DLD1 (cell line): Measurements from ENCODE around the gene CAMTA1.

Experiments used
- in situ Hi-C: cut with HindIII; loops from 2 replicates; pipeline ENCODE4 v1.10.0; 2017; ENCODE audit warnings: low sequenced_read_pairs

CAMTA1 gene

DNA sequence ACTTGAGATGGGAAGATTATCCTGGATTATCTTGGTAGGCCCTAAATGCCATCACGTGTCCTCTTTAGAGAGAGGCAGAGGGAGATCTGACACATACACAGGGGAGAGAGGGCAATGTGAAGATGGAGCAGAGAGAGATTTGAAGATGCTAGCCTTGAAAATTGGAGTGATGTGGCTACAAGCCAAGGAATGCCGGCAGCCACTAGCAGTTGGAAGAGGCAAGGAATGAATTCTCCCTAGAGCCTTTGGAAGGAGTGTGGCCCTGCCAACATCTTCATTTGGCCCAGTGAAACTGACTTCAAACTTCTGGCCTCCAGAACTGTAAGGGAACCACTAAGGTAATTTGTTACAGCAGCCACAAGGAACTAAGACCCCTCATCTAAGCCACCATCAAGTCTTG is 8.9 kb upstream of the CAMTA1 start:
- in situ Hi-C loops = no loop called here

DNA sequence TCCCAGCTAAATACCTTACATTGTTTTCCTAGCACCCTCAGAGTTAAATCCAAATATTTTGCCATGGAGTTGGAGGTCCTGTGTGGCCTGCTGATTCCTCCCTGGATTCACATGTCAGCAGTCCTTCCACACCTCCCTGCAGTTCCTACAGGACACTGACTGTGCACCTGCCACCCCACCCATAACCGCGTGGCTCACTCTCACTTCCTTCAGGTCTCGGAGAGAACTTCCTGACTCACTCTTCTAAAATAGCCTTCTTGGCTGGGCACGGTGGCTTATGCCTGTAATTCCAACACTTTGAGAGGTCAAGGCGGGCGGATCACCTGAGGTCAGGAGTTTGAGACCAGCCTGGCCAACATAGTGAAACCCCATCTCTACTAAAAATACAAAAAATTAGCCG is 8.4 kb upstream of the CAMTA1 start:
- in situ Hi-C loops = no loop called here

DNA sequence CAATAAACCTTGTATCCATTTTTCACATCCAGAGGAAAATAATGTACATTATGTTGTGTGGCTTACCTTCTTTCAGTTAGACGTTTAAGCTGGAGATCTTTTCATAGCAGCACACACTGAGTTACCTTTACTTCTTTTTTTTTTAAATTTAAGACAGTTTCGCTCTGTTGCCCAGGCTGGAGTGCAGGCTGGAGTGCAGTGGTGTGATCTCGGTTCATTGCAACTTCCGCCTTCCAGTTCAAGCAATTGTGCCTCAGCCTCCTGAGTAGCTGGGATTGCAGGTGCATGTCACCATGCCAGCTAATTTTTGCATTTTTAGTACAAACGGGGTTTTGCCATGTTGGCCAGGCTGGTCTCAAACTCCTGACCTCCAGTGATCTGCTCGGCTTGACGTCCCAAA is 7.4 kb upstream of the CAMTA1 start:
- in situ Hi-C loops = no loop called here

DNA sequence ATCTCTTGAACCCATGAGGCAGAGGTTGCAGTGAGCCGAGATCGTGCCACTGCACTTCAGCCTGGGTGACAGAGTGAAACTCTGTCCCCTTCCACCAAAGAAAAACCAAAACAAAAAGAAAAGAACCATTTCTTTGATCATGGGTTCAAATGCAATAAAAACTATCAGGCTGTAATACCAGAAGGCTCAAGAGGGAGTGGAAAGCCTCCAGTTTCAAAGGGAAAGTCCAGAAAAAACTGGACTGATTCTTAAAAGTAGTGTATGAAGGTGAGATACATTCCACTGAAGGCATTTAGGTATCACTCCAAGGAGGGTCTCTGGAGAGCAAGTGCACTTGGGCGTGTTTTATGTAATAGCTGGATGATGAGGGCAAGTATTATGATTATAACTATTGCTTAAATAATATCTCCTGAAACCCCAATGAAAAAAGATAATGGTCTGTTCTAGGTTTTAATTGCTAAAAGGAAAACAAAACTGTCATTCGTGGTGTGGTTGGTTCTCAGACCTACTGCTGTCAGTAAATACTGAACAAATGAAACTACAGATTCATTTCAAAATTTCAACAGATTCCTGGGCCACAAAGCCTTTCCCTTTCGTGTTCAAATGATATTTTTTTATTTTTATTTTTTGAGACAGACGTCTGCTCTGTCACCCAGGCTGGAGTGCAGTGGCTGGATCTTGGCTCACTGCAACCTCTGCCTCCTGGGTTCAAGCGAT is 6.0 kb upstream of the CAMTA1 start:
- in situ Hi-C loops = no loop called here

DNA sequence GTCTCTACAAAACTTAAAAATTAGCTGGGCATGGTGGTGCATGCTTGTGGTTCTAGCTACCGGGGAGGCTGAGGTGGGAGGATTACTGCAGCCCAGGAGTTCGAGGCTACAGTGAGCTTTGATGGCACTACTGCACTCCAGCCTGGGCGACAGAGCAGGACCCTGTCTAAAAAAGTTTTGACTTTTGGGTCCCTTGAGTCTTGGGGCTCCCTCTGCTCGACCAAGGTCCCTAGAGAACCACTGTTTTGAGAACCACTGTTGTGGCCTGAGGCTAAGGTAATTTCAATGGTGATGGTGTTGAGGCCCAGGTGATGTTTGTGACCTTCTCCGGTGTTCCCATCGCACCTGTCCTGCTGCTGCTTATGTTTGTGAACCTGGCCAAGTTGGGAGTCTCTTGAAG is 3.1 kb upstream of the CAMTA1 start:
- in situ Hi-C loops = no loop called here

DNA sequence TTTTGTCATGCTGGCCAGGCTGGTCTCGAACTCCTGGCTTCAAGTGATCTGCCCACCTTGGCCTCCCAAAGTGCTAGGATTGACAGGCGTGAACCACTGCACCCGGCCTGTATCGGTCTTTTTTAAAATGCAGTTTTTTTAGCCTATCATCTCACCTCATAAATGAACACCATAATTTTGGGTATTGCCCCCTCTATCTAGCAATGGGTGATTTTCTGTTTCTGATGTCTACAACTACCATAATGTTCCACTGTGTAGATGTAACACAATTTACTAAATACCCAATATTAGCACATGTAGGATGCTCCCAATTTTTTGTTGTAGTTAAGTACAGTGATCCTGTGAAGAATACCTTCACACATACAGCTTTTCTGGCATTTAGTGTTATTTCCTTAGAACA is 2.0 kb upstream of the CAMTA1 start:
- in situ Hi-C loops = no loop called here

DNA sequence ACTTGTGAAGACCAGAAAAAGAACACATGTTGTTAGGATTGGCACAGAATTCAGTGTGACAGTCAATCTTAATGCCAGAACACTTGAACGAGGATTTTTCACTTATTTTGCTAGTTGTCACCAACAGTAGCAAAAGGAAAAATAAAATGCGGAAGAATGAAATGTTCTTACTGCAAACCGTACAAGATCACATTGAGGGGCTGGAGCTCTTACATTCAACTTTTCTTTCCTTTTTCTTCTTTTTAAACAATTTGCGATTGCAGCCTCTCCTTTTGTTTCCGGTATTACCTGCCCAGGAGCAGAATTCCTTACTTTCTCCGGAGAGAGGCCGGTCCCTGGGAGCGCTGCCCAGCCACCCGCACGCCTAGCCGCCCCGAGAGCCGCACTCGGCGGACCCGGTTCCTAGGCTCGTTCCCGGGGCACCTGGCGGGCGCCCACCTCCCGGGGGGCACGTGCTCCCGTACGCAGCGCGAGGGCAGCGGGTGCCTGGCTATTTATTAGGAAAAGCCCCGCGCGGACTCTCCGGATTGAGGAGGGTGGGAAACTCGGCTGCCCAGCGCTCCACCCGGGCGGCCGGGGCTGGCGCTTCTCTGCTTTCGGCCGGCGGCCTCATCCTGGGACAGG is 1.2 kb upstream of the CAMTA1 start:
- in situ Hi-C loops = no loop called here

DNA sequence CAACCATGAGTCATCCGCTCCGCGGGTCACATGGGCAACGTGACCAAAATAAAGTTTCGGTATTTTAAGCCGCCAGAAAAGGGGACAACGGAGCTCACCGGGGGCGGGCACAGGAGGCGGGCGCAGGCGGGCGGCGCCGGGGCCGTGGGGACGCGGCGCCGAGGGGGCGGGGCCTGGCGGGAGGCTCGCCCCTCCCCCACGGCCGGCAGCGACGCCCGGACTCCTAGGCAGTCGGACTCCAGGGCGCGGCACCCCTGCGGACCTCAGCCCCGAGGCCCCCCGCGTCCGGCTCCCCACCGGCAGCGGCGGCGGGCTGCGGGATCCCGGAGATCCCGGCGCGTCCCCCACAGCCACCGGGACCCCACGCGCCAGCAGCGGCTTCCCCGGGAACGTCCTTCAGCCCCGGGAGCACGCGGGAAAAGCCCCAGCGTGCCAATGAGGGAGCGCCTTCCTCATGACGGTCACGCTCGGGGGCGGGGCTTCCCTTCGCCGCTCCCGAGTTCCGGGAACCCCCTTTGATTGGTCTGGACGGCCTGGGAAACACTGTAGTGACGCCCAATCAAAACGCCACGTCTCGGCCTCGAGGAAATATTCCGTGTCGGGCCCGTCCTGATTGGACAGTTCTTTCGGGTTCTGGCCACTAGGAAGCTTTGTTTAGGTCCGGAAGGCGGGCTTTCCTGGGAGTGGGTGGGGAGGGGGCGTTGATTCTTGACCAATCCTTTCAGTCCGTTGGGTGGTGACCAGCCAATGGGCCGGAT is 515 bp upstream of the CAMTA1 start:
- in situ Hi-C loops = no loop called here

DNA sequence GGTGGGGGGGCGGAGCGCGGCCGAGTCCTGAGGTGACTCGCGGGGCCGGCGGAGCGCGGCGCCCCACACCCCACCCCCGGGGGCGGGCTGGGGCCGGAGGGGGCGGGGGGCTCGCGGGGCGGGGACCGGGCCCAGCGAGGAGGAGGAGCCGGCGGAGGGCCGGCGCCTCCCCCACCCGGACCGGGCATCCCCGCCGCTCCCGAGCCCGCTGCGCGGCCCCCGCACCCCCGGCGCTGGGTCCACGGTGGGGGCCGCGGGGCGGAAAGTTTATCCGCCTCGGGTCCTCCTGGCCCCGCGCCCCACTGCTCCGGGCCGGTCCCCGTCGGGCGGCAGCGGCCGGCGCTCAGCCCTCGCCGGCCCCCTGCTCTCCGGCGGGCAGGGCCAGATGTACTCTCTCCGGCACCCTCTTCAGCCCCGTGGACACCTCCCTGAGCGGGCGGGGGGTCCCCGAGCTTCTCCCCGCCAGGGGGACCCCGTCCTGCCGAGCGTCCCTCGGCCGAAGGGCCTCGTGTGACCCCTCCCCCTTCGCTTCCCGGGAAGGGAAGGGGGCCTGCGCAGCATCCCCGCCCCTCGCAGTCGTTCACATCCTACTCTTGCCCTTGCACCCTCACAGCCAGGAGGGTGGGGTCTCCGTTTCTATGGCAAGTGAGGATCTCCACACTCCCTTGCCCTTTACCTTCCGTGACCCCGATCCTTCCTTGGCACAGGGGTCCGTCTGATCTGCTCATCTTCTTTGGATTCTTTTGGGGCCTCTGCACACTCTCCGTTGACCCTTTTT is 663 bp downstream of the CAMTA1 start:
- in situ Hi-C loops = no loop called here

DNA sequence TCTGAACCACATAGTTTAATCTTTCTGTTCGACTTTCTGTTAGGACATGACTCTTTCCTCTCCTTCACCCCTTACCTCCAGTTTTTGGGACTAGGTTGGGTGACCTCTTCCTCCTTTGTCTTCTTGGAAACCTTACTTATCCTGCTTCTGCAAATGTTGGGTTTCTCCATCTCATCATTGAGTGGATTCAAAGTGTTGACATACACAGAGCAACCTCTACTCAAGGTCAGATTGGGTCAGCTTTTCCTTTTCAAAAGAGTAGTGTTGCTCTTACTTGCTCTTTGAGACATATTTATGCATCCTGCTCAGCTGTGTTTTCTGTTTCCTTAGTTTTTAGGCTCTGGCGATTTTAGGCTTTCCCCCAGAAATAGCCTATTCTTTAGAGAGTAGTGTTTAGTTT is 3.7 kb downstream of the CAMTA1 start:
- in situ Hi-C loops = no loop called here

DNA sequence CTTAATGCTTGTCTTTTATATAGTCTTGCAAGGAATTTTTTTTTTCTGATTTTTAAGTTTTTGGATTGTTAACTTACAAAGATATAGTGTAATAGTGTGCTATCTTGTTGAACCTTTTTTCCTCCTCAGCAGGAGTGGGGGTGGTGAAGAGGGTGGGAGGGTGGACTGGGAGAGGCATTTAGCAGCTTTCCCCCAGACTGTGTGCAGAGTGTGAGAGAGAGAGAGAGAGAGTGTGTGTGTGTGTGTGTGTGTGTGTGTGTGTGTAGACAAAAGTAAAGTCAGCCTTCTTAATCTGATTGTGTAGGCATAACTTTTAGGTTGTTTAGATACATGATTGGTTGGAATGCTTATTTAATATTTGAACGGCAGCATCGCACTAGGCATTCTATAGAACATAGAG is 4.9 kb downstream of the CAMTA1 start:
- in situ Hi-C loops = no loop called here

DNA sequence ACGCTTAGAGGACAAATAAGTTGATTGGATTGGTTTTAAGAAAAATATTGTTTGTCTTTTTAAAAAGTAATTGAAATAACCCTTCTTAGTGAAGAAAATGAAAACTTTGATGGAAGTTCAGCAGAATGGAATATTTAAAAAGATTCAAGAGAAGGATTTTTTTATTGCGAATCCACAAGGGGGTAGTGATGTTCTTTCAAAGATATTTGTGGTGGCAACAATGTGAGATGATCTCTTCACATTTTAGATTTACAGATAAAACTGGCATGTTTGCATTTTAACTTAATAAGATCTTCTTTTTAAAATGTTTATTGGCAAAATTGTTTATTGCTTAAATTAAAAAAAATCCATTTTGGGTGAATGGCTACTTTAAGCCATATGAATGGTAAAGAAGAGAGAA is 8.9 kb downstream of the CAMTA1 start:
- in situ Hi-C loops = no loop called here

DNA sequence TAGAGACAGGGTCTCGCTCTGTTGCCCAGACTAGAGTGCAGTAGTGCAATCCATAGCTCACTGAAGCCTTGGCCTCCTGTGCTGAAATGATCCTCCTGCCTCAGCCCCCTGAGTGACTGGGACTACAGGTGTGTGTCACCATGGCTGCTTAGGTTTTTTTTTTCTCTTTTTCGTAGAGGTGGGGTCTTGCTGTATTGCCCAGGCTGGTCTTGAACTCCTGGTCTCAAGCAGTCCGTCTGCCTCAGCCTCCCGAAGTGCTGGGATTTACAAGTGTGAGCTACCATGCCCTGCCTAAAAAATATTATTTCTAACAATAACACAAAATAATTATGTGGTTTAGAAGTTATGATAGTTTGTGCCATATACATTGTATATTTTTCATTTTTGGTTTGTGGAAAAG is 9.9 kb downstream of the CAMTA1 start:
- in situ Hi-C loops = no loop called here

DNA sequence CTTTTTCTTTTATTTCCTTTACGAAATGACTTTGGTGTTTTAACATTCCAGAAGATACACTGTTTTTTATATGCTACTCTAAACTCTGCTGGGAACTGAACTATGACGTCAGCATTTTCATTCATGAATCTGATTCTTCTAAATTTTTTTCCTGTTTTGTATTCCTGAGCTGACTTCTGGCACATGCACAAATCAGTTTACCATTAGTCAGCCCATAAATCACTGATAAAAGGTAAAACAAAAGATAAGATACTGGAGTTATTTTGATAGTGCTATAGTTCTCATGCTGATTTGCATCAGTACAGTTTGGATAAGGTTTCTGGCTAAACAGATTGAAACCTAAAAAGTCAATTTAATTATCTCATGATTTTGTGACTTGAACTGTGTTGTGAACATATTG is 10.4 kb downstream of the CAMTA1 start:
- in situ Hi-C loops = no loop called here

DNA sequence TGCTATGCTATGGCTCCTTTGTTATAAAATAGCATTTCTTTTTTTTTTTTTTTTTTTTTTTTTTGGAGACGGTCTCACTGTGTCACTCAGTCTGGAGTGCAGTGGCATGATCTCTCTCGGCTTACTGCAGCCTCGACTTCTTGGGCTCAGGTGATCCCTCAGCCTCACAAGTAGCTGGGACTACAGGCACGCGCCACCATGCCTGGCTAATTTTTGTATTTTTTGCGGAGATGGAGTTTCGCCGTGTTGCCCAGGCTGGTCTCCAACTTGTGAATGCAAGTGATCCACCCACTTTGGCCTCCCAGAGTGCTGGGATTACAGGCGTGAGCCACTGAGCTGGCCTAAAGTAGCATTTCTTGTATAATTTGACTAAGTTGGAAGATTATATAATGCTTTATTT is 10.8 kb downstream of the CAMTA1 start:
- in situ Hi-C loops = no loop called here

DNA sequence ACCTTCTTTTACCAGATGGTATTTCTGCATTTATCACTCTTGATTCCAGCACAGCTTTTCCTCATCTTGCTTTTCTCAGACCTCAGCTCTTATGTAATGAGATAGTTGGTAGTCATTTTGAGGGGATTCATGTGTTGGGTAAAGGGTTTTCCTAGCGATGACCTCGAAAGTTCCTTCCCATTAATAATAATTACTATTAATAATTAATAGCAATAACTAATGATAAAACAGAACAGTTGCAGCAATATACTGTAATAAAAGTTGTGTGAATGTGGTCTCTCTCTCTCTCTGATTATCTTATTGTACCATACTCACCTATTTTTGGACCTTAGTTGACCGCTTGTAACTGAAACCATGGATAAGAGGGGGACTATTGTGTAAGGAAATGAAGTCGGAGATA is 14.2 kb downstream of the CAMTA1 start:
- in situ Hi-C loops = no loop called here

DNA sequence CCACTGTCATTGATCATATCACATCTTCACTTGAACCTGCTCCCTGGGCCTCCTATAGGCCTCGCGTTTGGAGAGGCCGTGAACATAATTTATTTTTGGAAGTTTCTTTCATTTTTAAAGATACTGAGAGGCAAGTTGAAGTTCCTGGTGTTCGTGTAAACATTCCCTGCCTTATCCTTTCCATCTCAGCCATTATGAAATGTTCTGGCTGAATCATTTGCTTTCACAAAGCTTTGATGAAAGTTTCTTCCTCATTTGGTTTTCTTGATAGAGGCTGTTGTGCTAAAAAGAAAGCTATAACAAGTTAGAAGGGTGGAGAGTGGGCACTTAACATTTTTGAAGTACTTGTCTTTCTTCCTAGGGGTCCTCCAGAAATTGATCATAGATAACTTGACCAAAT is 15.5 kb downstream of the CAMTA1 start:
- in situ Hi-C loops = no loop called here

DNA sequence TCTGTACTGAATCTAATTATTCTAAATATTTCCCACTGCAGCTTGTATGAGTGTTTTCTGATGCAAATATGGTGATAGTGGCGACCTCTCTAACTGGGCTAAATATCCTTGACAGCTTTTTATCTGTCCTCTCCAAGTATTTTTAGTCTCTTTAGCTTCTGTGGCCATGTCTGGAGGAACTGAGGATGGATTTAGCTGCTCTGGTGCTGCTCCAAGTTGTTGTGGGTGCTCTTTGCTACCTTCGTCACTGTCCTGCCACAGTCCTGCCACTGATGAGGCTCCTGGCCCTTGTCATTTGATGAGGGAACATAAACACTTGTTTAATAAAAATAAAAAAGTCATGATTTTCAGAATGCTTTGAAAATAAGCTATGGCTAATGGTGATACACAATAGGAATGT is 15.9 kb downstream of the CAMTA1 start:
- in situ Hi-C loops = no loop called here

DNA sequence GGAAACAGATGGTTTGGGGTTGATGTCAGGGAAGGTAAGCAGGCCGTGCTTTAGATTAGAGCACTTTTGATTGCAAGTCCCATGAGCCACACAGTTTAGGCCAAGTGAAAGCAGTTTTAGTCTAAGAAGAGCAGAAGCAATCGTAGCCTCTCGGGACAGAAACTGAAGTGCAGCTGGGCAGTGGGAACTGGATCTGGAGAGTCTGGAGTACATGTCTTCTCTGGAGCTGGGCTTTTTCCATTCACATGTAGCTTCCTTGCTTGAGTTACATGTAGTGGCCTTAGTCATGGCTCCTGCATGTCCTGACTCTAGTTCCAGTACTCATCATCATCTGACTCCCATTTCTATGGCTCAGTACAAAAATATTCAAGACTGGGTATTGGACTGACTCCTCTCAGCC is 16.7 kb downstream of the CAMTA1 start:
- in situ Hi-C loops = no loop called here

DNA sequence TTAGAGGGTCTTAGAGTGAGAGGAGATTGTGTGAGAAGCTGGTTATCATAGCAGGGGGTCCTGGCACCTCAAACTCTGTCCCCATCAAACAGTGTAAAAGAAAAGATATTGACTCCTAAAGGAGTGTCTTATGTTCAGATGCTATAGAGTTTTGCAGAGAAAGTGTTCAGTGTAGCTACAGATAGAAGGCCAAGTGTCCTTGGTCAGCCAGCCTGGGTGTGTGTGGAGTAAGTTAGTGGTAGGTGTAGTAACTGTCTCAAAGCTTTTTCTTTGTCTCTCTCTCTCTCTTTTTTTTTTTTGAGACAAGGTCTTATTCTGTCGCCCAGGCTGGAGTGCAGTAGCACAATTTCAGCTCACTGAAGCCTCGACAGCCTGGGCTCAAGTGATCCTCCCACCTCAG is 17.2 kb downstream of the CAMTA1 start:
- in situ Hi-C loops = no loop called here

DNA sequence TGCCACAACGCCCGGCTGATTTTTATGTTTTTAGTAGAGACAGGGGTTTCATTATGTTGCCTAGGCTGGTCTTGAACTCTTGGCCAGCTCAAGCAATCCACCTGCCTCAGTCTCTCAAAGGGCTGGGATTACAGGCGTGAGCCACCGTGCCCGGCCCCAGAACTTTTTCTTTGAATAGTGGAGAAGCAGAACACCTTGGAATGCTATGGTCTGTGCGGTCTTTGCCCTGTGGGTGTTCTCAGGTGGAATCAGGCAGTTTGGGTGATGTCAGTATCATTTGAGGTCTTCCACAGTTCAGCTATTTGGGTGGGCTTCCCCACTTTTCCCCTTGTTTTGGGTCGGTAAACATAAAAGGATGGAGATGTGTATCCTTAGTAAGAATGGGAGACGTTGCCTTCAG is 17.6 kb downstream of the CAMTA1 start:
- in situ Hi-C loops = no loop called here

DNA sequence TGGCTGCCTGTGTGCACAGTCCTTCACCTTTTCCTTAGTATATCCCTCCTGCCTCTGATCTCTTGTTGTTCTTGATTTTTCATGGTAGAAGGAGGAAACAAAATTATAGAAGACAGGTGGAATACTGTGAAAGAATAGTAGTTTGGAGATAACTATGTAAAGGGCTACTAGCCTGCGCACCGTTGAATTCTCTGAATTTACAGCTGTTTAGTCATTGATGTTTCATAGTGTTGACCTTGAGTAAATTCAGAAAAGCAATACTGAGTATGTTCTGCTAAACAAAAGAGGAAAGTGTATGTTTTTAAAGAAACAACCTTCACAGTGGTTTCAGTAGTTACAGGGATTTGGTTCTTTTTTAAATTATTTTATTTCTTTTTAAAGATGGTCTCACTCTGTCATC is 18.1 kb downstream of the CAMTA1 start:
- in situ Hi-C loops = no loop called here
